Stimulated activated CD8-positive, alpha-beta memory T cell treated with anti-CD3 and anti-CD28 coated beads, Interleukin-2, amount 100 ng/mL, for 48 hours (primary cell): ENCODE data around the gene TULP4.

ENCODE experiments used
- DNase-seq, 2 donors: peaks; one replicate each; pipeline ENCODE4 v3.0.0-alpha.2; 2020; ENCODE audit warnings: low read depth in 2 of 2

Gene TULP4

DNA sequence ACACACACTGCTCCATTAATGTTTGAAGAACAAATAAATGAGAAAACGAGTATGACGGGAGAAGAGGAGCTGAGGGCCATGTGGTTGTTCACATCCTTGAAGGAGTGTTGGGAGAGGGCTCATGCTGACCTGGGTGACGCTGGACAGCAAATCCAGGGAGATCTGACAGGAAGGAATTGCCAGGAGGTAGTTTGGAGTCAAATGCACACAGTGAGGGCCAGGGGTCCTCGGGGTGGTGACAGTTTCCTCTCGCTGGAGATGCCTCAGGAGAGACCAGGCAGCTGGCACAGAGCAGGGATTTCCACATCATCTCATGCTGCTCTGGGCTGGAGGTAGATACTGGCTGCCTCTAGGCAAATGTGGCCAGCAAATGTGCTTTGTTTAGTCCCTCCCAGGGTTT, 245.7 kb downstream of the TULP4 start:
- DNase-seq: no peak

- no peak for DNase-seq
These were observed 246.4 kb downstream of the TULP4 start for GRCh38 chr6:158558415-158559306.

DNA sequence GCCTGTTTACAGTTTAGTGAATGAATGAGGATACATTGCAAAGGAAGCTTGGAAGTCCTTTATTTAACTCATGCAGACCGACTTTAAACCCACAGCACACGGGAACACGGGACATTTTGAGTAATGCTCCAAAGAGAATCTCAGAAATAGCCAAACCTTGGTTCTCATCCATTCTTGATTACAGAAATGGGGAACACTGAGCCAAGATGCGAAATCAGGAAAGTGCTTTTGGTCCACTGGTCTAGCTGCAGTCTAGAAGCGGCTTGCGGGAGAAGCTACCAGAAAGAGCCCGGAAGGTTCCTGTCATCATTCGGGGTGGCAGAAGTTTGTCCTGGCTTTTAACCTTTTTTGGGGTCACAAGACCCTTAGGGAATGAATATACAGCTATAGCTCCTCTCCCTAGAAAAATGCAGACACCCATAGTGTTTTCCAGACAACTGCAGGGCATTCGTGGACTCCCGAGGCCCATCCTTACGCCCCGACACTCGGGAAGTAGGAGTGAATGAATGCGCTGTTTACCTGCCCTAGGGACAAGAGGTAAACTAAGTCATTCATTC, 247.2 kb downstream of the TULP4 start:
- no peak for DNase-seq

DNA sequence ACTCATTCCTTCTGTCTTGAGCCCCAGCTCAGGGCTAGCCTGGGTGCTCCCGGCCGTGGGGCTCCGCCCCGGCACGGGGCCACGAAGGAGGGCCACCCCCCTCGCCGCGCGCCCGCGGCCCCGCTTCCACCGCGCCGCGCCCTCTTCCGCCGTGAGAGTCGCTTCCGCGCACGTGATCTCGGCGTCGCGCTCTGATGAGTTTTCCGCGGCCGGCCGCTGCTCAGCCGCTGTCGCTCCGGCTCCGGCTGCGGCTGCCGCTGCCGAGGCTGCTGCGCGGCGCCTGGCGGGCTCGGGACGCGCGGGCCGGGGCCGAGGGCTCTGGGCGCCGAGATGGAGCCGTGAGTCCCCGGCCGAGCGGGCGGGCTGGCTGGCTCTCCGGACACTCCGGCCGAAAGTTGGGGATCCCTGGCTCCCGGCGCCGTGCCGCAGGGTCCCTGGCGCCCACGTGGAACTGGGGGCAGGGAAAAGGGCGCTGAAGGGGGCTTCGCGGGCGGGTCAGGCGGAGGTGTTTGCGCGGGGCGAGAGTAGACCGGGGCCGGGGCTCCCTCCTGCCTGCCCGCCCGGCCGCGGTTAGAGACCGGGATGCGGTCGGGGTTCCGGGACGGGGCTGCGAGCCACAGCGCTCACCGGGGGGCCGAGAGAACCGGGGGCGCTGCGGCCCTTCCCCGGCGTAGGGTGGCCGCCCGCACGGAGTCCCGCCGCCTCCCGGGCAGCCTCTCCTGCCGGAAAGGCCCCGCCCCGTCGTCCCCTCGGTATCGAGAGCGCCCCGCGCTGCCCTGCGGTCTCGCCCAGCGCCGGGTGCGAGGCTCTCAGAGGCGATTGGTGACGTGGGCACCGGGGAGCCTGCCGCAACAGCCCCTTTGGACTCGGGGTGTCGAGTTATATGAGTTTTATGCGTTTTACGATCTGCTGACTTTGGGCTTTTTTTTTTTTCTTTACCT, 247.9 kb downstream of the TULP4 start, which contains the start of gene TMEM181:
Gene TMEM181, plus strand, starts transcription at position 197 of the 941 bp plus-strand sequence. Its CDS starts 134 bp downstream, at position 331.
- peak; percentile 73 to 80 for DNase-seq

- no peak for DNase-seq
These were observed 248.6 kb downstream of the TULP4 start for GRCh38 chr6:158560836-158561320.
